ENCODE measurements around the gene PEX19. TPM values are rescaled to one million over a fixed set of nuclear protein-coding genes. Genes with fewer than 3 reads are reported as not detected.

PEX19 gene, protein sequence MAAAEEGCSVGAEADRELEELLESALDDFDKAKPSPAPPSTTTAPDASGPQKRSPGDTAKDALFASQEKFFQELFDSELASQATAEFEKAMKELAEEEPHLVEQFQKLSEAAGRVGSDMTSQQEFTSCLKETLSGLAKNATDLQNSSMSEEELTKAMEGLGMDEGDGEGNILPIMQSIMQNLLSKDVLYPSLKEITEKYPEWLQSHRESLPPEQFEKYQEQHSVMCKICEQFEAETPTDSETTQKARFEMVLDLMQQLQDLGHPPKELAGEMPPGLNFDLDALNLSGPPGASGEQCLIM
- total RNA-seq, result 10 to 100 TPM; 55.8 to 96.2 (median 84.1) TPM
- long read RNA-seq, transcript PEX19-201 (8 exons, 3,661 nt), result major isoform, 14 of 19 reads
- long read RNA-seq, partial matches to known transcripts, result 1 of 19 reads
- long read RNA-seq, other reads (novel, unspliced or antisense), result 3 of 19 reads

DNA sequence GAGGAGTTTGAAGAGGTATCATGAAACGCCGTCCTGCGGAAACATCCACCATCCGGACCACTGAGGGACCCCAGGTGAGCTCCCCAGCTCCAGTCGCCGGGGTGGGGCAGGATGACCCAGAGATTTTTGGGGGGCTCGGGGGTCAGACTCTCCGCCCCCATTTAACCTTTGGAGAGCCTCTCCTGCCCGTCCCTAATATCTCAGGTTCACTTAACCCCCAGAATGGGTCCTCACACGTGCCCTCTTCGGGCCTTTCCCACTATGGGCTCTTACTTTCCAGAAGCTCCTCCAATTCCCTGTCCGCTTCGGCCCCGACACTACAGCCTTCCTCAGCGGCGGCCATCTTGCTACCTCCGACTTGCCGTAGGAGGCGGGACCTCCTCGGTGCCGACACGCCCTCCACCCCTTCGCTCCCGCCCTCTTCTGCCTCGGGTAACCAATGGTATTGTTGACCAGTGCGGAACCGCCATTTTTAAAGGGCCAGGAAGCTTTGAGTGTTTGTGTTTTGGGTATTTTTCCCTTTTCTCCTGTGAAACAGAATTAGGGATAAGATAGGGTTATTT is at the start of gene PEX19:
Gene PEX19 (minus strand): TSS at position 352 of the 563 bp plus-strand sequence. CDS start 9 bp downstream, at position 343.
- WGBS (ENCODE audit: insufficient coverage, low coverage, low lambda C conversion rate, missing lambda C conversion rate), result 0% methylated on average over 16 of the region's 27 CpGs
- DNase-seq (peak; percentile 94 to 96 (median 96)), ATAC-seq (peak; percentile 97 to 98 (median 97))
- Histone ChIP-seq H3K9me3 (no peaks in the 10 kb centered on the region), H3K4me1 (peaks cover 0 to 27% (median 7%) of the 10 kb centered on the region in 4 donors), H3K4me3 (peak within 1 kb of the TSS; percentile 84 to 98 (median 92)), H3K36me3 (peaks cover 0 to 50% (median 21%) of the 10 kb centered on the region in 4 donors), H3K27me3 (no peaks in the 10 kb centered on the region), H3K27ac (peak within 1 kb of the TSS; percentile 78 to 94 (median 87))
- intact Hi-C loops (cut with DNase I), result no loop called here
- TF ChIP-seq, protein P1, sequence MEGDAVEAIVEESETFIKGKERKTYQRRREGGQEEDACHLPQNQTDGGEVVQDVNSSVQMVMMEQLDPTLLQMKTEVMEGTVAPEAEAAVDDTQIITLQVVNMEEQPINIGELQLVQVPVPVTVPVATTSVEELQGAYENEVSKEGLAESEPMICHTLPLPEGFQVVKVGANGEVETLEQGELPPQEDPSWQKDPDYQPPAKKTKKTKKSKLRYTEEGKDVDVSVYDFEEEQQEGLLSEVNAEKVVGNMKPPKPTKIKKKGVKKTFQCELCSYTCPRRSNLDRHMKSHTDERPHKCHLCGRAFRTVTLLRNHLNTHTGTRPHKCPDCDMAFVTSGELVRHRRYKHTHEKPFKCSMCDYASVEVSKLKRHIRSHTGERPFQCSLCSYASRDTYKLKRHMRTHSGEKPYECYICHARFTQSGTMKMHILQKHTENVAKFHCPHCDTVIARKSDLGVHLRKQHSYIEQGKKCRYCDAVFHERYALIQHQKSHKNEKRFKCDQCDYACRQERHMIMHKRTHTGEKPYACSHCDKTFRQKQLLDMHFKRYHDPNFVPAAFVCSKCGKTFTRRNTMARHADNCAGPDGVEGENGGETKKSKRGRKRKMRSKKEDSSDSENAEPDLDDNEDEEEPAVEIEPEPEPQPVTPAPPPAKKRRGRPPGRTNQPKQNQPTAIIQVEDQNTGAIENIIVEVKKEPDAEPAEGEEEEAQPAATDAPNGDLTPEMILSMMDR (IDR thresholded peaks at IDR 0.05), result no peak
- TF ChIP-seq POLR2A (IDR thresholded peaks at IDR 0.05), result peak; percentile 71

DNA sequence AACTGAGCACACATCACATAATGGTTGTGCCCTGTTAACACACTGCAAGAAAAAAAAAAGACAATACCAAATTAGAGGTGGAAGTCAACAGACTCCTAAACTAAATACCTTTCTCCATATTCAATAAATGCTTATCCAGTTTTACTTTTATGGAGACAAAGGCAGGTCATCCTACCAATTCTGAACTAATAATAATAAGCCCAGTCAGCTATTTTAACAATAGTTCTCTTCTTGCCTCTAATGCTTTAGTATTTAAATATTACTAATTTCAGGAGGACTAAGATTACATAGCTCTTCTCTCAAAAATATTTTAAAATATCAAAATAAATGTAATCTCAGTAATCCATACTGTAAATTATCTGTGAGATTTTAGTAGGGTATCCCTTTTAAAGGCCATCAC is 47.6 kb upstream of the PEX19 start:
- no peak overlapping the region for H3K27ac ChIP-seq
- no peak overlapping the region for H3K4me3 ChIP-seq
- no peaks in the 10 kb centered on the region for H3K4me1 ChIP-seq
- no peak for ATAC-seq
- no peaks in the 10 kb centered on the region for H3K9me3 ChIP-seq
- DNase-seq, result no peak
- H3K27me3 ChIP-seq, result no peaks in the 10 kb centered on the region
- intact Hi-C loops (cut with DNase I), result no loop called here
- no peak for TF ChIP-seq POLR2A (IDR thresholded peaks at IDR 0.05)
- H3K36me3 ChIP-seq, result peaks cover 3 to 82% (median 56%) of the 10 kb centered on the region in 4 donors

DNA sequence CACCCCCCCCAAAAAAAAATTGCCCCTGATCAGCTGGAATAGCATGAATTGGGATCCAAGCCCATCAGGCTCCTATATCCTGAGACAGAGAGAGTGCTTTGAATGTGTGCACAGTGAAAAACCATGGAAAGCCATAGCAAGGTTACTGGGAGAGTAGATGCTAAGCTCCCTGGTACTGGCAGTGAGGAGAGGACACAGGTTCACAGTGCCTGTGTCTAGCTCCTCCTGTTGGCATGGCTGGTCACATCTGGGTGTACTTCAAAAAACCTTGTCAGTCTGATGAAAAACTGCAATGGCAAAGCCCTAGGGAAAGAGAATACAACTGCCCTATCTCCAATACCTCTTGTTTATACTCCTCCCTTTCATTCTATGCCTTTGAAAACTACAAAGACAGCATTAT is 45.2 kb upstream of the PEX19 start:
- Histone ChIP-seq H3K27me3 (no peaks in the 10 kb centered on the region), H3K27ac (no peak overlapping the region), H3K4me3 (no peak overlapping the region), H3K4me1 (no peaks in the 10 kb centered on the region), H3K9me3 (no peaks in the 10 kb centered on the region), H3K36me3 (peaks cover 3 to 99% (median 58%) of the 10 kb centered on the region in 4 donors)
- no peak for ATAC-seq
- intact Hi-C loops (cut with DNase I), result no loop called here
- no peak for TF ChIP-seq POLR2A (IDR thresholded peaks at IDR 0.05)
- TF ChIP-seq, protein P1 (IDR thresholded peaks at IDR 0.05), result no peak
- DNase-seq, result no peak

DNA sequence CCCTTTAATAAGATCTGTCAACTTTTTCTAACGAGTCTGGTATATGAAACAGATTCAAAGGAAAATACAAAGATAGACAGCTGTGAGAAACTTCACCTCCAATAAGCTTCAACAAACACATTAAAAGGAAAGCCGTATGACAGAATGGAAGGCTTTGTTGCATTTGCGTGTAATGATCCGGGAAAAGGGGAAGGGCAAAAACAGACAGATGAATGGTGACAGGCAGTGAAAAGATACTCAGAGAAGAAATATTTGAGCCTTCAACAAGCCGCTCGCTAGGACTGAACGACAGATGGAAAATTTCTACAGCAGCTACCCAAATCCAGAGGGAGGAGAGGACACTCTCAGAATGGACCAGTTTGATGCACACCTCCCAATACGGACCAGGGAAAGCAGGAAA is 43.3 kb upstream of the PEX19 start:
- no peaks in the 10 kb centered on the region for H3K9me3 ChIP-seq
- DNase-seq, result no peak
- ATAC-seq, result no peak
- H3K27me3 ChIP-seq, result no peaks in the 10 kb centered on the region
- 82% methylated on average over 8 of the region's 8 CpGs for WGBS (ENCODE audit: insufficient coverage, low coverage, low lambda C conversion rate, missing lambda C conversion rate)
- intact Hi-C loops (cut with DNase I), result no loop called here
- no peaks in the 10 kb centered on the region for H3K4me1 ChIP-seq
- H3K36me3 ChIP-seq, result peaks cover 3 to 99% (median 50%) of the 10 kb centered on the region in 4 donors
- no peak overlapping the region for H3K27ac ChIP-seq
- TF ChIP-seq, protein P1 (IDR thresholded peaks at IDR 0.05), result no peak
- no peak for TF ChIP-seq POLR2A (IDR thresholded peaks at IDR 0.05)
- no peak overlapping the region for H3K4me3 ChIP-seq

DNA sequence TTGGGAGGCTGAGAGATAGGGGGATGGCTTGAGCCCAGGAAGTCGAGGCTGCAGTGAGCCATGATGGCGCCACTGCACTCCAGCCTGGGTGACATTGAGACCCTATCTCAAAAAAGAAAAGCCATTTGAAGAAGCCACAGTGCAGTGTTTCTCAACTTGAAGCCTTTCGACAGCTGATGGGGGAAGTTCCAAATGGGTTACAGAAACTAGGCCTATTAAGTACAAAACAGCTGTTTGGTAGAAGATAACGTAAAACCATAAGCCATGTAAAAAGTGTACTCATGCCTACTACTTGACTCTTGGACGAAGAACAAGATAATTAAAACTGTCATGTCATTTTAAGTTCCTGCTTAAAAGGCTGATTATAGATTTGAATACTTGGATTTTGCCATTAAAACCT is 41.5 kb upstream of the PEX19 start:
- Histone ChIP-seq H3K36me3 (peaks cover 3 to 89% (median 41%) of the 10 kb centered on the region in 4 donors), H3K4me3 (no peak overlapping the region), H3K9me3 (no peaks in the 10 kb centered on the region), H3K27me3 (no peaks in the 10 kb centered on the region), H3K4me1 (no peaks in the 10 kb centered on the region), H3K27ac (no peak overlapping the region)
- TF ChIP-seq, protein P1 (IDR thresholded peaks at IDR 0.05), result no peak
- no peak for TF ChIP-seq POLR2A (IDR thresholded peaks at IDR 0.05)
- intact Hi-C loops (cut with DNase I), result no loop called here
- ATAC-seq (no peak), DNase-seq (no peak)
- 73% methylated on average over 5 of the region's 5 CpGs for WGBS (ENCODE audit: insufficient coverage, low coverage, low lambda C conversion rate, missing lambda C conversion rate)

All from right lobe of liver (tissue), 6 donors.